K562 (cell line): ENCODE measurements around the gene FLRT1. TPM values are rescaled to one million over a fixed set of nuclear protein-coding genes. Genes with fewer than 3 reads are reported as not detected.

Experiments
- BHLHE40 ChIP-seq: IDR thresholded peaks from 2 replicates; pipeline ENCODE4 v1.6.1; 2011; ENCODE audit warnings: low read length, improper control_type of control experiment
- CREM ChIP-seq: IDR thresholded peaks from 2 replicates; pipeline ENCODE4 v1.6.1; 2014; ENCODE audit warnings: antibody characterized with exemption, low read depth
- CSDE1 ChIP-seq, 2 experiments: fragments of 450-650 bp; IDR thresholded peaks; 2 replicates each; pipeline ENCODE4 v1.6.1; 2016; ENCODE audit warnings: mild to moderate bottlenecking in 1 of 2
- GATA2 ChIP-seq: sonication (generic); formaldehyde crosslinking; IDR thresholded peaks from 2 replicates; pipeline ENCODE4 v1.4.0; 2020; ENCODE audit warnings: mild to moderate bottlenecking, missing genetic modification reagents
- HDAC8 ChIP-seq: fragments of 450-650 bp; IDR thresholded peaks from 2 replicates; pipeline ENCODE4 v1.6.1; 2016; ENCODE audit warnings: mild to moderate bottlenecking, missing genetic modification characterization, moderate library complexity, missing compliant biosample characterization
- HNRNPLL ChIP-seq: fragments of 200-400 bp; formaldehyde crosslinking; IDR thresholded peaks from 2 replicates; pipeline ENCODE4 v1.6.1; 2017; ENCODE audit warnings: low read length, low read depth, mild to moderate bottlenecking; ENCODE audit not compliant: poor library complexity, severe bottlenecking
- KLF6 ChIP-seq: fragments of 250-450 bp; sonication (Bioruptor Pico); IDR thresholded peaks from 2 replicates; pipeline ENCODE4 v1.4.0; 2020; ENCODE audit warnings: mild to moderate bottlenecking, moderate library complexity, borderline replicate concordance
- MAFK ChIP-seq: IDR thresholded peaks from 2 replicates; pipeline ENCODE4 v1.6.1; 2011; ENCODE audit warnings: low read length, improper control_type of control experiment
- MBD1 ChIP-seq: fragments of 250-450 bp; sonication (Bioruptor Pico); IDR thresholded peaks from 2 replicates; pipeline ENCODE4 v1.8.0; 2022; ENCODE audit warnings: inconsistent platforms
- MITF ChIP-seq: IDR thresholded peaks from 2 replicates; pipeline ENCODE4 v1.6.1; 2014; ENCODE audit warnings: antibody characterized with exemption
- NR4A1 ChIP-seq, 2 experiments: fragments of 250-450 bp in 1 of 2; fragments of 450-650 bp in 1 of 2; sonication (Bioruptor Pico) in 1 of 2; IDR thresholded peaks; 2 replicates each; pipeline versions ENCODE4 v1.4.0 to v1.6.1; 2016 to 2020; ENCODE audit warnings: mild to moderate bottlenecking in 2 of 2, missing compliant biosample characterization in 1 of 2, missing genetic modification characterization in 1 of 2, moderate library complexity in 1 of 2
- NUFIP1 ChIP-seq: fragments of 450-650 bp; IDR thresholded peaks from 2 replicates; pipeline ENCODE4 v1.6.1; 2018; ENCODE audit not compliant: partially characterized antibody
- PHF20 ChIP-seq: fragments of 450-650 bp; IDR thresholded peaks from 2 replicates; pipeline ENCODE4 v1.6.1; 2018; ENCODE audit not compliant: partially characterized antibody
- PML ChIP-seq: IDR thresholded peaks from 2 replicates; pipeline ENCODE4 v1.6.1; 2012; ENCODE audit warnings: low read length, inconsistent platforms
- RHOXF2B ChIP-seq: fragments of 250-450 bp; sonication (Bioruptor Pico); conservative IDR thresholded peaks from 2 replicates; pipeline ENCODE4 v1.5.1; 2021
- SMARCE1 ChIP-seq: fragments of 450-650 bp; IDR thresholded peaks from 2 replicates; pipeline ENCODE4 v1.7.1; 2016; ENCODE audit warnings: mild to moderate bottlenecking
- TAF7 ChIP-seq: fragments of 450-650 bp; IDR thresholded peaks from 2 replicates; pipeline ENCODE4 v1.6.1; 2016; ENCODE audit warnings: missing genetic modification characterization, missing compliant biosample characterization
- TAL1 ChIP-seq: fragments of 450-650 bp; IDR thresholded peaks from 2 replicates; pipeline ENCODE4 v1.6.1; 2016; ENCODE audit warnings: mild to moderate bottlenecking
- ZNF175 ChIP-seq: fragments of 200-800 bp; sonication (Bioruptor generic); IDR thresholded peaks from 2 replicates; pipeline ENCODE4 v1.6.1; 2016; ENCODE audit warnings: low read depth, mild to moderate bottlenecking, missing genetic modification characterization, missing compliant biosample characterization
- ZNF444 ChIP-seq: fragments of 250-450 bp; sonication (Bioruptor Pico); IDR thresholded peaks from 2 replicates; pipeline ENCODE4 v1.4.0; 2020; ENCODE audit warnings: mild to moderate bottlenecking, moderate library complexity
- polyA plus RNA-seq, 8 experiments: library from polyadenylated mRNA; depleted of rRNA in 4 of 8; stranded (reverse) in 5 of 8; unstranded in 3 of 8; fragments of >200 nt; fragmentation: Nextera tagmentation in 2 of 8; fragmentation: Illumina TruSeq in 1 of 8; extraction: Ambion mirVana in 2 of 8; extraction: Trizol in 1 of 8; gene quantifications; 2 replicates each; pipeline versions ENCODE4 v1.2.1 to v1.2.3, GENCODE V29; 2011 to 2014; ENCODE audit warnings: inconsistent platforms in 1 of 8, missing spikeins in 1 of 8
- total RNA-seq, 7 experiments: library from RNA; depleted of rRNA in 6 of 7; stranded (reverse); fragments of >200 nt in 6 of 7; fragmentation: Illumina TruSeq in 2 of 7; extraction: Trizol in 2 of 7; gene quantifications; 2 replicates each; pipeline versions ENCODE4 v1.2.1 to v1.2.3, GENCODE V29; 2011 to 2021; ENCODE audit warnings: low replicate concordance in 1 of 7
- TF ChIP-seq, protein P1 (sequence below): fragments of 450-650 bp; formaldehyde crosslinking; conservative IDR thresholded peaks from 2 replicates; pipeline ENCODE4 v1.4.0; 2022; ENCODE audit warnings: mild to moderate bottlenecking, missing genetic modification characterization
- TF ChIP-seq, protein P2 (sequence below): fragments of 450-650 bp; IDR thresholded peaks from 2 replicates; pipeline ENCODE4 v1.6.1; 2018; ENCODE audit not compliant: partially characterized antibody

Gene FLRT1
- total and polyA plus RNA-seq, 9 of the 15 experiments (the other 6 are each of a cell fraction or from before 2014, with no cell fraction given), result not detected

DNA sequence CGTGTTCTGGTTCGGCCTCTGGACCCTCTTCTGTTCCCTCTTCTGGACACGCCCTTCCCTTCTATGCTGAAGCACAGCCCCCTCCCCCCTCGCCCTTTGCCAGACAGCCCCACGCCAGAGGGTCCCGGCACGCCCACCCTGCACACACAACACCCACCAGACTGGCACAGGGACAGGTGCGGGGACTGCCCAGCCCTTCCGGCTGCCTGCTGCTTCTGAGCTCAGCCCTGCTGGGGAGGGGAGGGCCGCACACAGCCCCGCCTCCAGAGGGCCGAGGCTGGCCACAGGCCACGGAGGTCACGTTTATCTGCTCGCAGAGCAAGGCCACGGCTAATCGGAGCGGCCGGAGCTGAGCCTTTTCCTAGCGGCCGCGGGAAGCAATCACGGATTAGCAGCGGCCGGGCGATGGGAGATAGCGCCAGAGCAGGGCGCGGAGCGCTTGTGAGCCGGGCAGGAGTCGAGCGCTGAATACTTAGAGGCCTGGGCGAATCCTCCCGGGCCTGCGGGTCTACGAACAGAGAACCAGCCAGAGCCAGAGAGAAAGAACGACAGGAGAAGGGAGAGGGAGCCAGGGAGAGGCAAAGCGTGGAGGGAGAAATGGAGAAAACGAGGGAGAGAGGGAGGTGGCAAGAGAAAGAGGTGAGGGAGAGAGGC, 28.0 kb upstream of the FLRT1 start (continued):
- TF ChIP-seq MBD1 (CRISPR knock-in tag) (no peak), PHF20 (peak; percentile 70), ZNF444 (no peak), TAL1 (peak; percentile 93), SMARCE1 (peak; percentile 68), BHLHE40 (peak; percentile 99), HDAC8 (tag) (0 out of 2 replicates have a peak, but pooled peaks have one; percentile 65), RHOXF2B (CRISPR knock-in tag) (no peak), HNRNPLL (peak; percentile 59), ZNF175 (CRISPR knock-in tag) (0 out of 2 replicates have a peak, but pooled peaks have one; percentile 11), NR4A1 (CRISPR knock-in tag; IDR thresholded peaks at IDR 0.05) (no peak), NR4A1 (tag; IDR thresholded peaks at IDR 0.05) (peak; percentile 41; the same call in 1 of the 2 replicates), PML (peak; percentile 81), CREM (peak; percentile 83), CSDE1 (IDR thresholded peaks at IDR 0.05) (no peak), MITF (no peak), TAF7 (tag) (no peak), NUFIP1 (no peak), KLF6 (CRISPR knock-in tag) (no peak), MAFK (no peak), GATA2 (CRISPR knock-in tag) (peak; percentile 100)
- TF ChIP-seq, protein P1, sequence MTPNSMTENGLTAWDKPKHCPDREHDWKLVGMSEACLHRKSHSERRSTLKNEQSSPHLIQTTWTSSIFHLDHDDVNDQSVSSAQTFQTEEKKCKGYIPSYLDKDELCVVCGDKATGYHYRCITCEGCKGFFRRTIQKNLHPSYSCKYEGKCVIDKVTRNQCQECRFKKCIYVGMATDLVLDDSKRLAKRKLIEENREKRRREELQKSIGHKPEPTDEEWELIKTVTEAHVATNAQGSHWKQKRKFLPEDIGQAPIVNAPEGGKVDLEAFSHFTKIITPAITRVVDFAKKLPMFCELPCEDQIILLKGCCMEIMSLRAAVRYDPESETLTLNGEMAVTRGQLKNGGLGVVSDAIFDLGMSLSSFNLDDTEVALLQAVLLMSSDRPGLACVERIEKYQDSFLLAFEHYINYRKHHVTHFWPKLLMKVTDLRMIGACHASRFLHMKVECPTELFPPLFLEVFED (CRISPR knock-in tag), result 0 out of 2 replicates have a peak, but pooled peaks have one; percentile 40
- TF ChIP-seq, protein P2, sequence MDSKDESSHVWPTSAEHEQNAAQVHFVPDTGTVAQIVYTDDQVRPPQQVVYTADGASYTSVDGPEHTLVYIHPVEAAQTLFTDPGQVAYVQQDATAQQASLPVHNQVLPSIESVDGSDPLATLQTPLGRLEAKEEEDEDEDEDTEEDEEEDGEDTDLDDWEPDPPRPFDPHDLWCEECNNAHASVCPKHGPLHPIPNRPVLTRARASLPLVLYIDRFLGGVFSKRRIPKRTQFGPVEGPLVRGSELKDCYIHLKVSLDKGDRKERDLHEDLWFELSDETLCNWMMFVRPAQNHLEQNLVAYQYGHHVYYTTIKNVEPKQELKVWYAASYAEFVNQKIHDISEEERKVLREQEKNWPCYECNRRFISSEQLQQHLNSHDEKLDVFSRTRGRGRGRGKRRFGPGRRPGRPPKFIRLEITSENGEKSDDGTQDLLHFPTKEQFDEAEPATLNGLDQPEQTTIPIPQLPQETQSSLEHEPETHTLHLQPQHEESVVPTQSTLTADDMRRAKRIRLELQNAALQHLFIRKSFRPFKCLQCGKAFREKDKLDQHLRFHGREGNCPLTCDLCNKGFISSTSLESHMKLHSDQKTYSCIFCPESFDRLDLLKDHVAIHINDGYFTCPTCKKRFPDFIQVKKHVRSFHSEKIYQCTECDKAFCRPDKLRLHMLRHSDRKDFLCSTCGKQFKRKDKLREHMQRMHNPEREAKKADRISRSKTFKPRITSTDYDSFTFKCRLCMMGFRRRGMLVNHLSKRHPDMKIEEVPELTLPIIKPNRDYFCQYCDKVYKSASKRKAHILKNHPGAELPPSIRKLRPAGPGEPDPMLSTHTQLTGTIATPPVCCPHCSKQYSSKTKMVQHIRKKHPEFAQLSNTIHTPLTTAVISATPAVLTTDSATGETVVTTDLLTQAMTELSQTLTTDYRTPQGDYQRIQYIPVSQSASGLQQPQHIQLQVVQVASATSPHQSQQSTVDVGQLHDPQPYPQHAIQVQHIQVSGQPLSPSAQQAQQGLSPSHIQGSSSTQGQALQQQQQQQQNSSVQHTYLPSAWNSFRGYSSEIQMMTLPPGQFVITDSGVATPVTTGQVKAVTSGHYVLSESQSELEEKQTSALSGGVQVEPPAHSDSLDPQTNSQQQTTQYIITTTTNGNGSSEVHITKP, result peak; percentile 25
